HG03280 (cell line): ENCODE data around the gene IL15RA.
"Not testable (repeated sequence)": the region's sequence is repeated elsewhere in the genome, so short reads cannot be mapped to it uniquely, and the experiment has no call there.

Source experiments
- ATAC-seq: cut with Tn5 transposase; IDR thresholded peaks from one replicate; pipeline ENCODE4 v1.9.1; 2021; ENCODE audit warnings: mild to moderate bottlenecking, moderate library complexity; ENCODE audit not compliant: unreplicated experiment

The IL15RA gene

DNA sequence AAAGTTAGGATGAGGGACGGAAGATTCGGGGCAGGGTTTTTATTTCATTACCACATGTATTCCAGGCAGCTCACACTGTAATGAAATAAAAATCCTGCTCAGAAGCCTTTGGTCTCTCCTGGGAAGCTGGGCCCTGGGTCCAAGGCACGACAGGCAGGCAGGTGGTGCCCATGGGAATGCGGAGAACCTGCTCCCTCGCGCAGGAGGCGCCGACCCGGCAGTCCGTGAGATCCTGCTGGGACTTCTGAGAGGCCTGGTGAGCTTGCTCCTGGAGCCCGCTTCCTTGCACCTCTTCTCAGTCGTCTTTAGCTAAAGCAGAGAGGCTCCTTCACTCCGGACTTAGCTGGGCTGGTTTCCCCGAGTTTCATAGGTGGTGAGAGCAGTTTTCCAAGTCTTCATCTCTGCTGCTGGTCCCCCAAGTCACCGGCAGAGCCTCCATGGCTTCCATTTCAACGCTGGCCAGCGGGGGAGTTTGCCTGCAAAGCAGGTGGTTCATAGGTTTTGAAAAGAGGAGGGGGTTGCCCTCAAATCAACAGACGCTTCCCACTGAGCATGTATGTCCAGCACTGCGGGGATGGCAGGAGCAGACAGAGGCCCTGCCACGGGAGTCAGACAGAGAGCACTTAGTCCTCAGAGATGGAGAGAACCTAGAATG lies 24.5 kb downstream of the IL15RA start:
- no peak for ATAC-seq

DNA sequence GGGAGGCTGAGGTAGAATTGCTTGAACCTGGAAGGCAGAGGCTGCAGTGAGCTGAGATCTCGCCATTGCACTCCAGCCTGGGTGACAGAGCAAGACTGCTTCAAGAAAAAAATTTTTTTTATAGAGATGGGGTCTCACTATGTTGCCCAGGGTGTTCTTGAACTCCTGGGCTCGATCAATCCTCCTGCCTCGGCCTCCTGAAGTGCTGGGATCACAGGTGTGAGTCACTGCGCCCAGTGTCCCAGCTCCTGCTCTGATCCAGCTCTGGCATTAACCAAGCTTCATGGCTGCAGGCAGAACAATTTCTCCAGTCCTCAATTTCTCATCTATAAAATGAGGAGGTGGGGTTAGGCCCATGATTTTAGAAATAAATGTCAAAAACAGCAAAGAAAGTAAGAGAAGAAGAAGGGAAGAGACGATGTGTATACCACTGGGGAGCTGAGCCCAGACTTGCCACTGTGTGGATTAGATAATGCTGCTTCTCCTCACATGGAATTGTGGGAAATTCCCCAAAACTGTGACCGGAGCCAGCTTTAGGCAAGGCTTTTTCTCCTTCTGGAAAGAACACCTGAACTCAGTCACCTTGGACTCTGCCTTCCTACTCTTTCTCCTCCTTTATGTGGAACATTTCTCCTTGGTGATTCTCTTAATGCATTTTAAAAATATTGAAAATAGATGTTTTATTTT lies 25.5 kb downstream of the IL15RA start:
- no peak for ATAC-seq

DNA sequence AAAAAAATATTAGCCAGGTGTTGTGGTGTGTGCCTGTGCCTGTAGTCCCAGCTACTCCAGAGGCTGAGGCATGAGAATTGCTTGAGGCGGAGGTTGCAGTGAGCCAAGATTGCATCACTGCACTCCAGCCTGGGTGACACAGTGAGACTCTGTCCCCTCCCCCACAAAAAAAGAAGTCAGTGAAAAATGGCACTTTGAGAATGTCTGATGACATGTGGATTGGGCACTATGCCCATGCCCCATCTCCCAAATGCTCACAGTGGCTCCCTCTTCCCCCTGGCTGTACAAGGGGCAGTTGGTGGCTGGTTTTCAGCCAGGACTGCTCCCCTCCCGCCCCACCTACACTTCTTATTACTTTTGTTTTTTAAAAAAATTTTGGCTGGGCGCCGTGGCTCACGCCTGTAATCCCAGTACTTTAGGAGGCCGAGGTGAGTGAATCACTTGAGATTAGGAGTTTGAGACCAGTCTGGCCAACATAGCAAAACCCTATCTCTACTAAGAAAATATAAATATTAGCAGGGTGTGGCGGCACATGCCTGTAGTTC lies 26.1 kb downstream of the IL15RA start:
- ATAC-seq, result no peak

DNA sequence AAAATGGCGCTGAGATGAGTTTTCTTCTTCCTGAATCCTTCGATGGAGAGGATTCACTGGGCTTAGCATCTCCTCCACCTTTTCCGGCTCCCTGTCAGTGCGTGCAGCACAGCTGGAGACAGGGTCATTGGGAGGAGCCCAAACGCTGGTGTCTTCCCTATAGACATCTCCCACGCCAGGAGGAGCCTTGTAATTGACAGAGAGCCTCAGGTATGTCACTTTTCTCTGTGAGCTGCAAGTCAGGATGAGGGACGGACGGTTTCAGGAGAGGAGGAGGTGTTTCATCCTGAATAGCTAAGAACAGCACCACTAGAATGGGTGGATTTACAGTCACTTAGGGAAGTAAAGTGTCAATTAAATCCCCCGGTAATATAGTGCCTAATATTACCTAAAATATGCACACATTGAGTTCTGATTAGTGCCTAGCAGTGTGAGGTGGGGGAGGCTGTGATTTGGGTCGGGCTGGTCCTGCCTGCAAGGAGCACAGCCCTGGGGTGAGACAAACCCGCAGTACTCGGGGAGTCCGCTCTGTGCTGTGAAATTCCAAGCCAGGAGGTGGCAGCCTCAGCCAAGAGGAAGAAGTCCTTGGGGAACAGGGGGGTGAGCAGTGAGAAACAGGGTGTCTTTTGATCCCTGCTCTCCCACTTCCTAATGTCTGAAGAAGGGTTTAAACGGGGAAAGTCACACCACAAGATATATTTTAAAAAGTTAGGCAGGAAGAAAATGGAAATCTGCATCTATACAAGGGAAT lies 28.2 kb downstream of the IL15RA start:
- no peak for ATAC-seq

DNA sequence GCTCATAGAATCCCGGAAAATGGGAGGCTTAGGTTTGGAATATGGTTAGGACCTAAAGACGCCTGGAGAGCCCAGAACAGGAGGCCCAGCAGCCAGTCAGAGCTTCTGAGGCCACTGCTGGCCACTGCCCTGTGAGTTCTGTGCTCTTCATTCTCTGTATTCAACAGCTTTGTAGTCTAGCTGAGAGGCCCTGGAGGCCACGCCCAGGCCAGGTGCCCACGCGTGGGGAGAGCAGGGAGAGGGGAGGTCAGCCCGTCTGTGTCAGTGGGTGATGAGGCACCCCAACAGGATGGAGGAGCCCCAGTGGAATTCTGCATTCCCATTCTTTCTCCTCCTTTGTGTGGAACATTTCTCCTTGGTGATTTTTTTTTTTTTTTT lies 29.1 kb downstream of the IL15RA start:
- no peak for ATAC-seq

DNA sequence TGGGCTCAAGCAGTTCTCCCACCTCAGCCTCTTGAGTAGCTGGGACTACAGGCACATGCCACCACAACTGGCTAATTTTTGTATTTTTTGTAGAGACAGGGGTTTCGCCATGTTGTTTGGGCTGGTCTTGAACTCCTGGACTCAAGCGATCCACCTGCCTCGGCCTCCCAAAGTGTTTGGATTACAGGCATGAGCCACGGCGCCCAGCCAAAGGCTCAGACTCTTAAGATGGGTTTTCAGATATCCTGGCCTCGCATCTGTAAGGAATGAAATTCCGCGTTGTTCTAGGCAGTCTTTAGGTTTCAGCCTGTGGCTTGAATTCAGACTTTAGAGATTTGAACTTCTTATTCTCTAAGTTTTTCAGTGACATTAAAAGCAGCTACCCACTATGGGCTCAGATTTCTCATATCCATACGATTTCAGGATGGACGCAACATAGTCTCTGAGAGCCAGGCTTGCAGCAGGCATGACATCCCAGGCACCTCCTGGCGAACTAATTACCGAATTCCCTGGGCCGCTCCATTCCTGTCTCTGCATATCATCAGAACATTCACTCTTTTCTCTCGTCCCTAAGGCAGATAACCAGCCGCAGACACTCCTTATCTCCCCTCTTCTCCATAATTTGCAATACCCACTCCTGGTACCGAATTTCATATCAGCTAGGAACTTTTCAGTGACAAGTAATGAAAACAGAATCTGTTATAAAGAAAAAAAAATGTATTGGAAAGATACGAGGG lies 29.7 kb downstream of the IL15RA start:
- no peak for ATAC-seq

DNA sequence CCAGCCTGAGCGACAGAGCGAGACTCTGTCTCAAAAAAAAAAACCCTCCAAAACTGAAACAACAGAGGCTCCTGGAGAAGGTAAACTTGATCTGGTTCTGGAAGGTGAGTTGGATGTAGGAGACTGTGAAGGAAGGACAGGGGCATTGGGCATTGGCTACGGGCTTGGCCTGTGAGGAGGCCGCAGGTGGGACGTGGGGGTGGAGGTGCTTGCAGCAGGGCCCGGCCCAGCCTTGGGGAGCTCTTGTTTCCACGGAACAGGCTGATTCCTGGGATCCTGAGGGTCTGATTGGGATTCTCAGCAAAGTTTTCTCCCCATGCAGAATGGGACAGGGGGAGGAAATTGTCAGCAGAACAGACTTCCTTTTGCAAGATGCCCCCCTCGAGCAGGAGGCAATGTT lies 30.6 kb downstream of the IL15RA start:
- ATAC-seq, result no peak

DNA sequence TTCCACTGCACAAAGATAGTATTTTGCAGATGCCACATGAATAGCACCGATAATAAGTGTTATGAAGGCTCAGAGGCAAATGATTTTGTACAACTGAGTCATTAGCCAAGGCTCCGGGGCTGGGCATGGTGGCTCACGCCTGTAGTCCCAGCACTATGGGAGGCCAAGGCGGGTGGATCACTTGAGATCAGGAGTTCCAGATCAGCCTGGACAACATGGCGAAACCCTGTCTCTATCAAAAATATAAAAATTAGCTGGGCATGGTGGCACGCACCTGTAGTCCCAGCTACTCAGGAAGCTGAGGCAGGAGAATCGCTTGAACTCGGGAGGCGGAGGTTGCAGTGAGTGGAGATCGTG lies 30.9 kb downstream of the IL15RA start:
- not testable (repeated sequence) for ATAC-seq

DNA sequence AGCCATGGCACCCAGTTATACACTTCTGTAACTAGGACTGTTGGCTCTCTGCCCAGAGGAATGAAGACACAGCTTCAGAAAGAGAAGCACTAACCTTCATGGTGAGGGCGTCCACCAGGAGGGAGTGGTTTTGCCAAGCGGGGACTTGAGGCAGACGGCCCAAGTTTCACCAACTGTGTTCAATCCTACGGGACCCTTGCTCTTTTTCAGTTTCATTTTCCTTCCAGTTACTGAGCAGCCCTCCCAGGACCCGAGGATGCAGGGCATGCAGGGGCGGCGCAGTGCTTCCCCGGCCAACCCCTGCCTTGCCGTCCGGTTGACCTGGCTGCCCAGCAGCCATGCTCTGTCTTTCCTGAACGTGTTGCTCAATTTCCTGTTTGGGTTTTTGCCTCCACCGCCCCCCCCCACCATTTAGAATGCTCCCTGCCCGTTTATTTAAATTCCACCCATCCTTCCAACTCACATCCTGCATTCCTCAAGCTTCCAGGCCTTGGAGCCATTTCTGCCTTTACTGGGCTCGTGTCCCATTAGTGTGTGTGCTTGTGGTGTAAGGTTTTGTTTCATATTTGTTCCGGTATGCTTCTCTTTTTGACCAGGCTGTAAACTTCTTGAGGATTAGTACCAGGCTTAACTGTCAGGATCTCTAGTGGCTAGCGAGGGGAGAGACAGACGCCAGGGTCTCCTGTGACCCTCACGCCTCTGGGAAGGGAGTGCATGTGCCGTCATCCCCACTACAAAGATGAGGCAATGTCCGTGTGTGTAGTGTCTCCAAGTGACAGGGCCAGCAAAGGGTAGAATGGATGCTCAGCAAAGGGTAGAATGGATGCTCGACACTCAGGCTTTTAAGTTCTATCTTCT lies 31.6 kb downstream of the IL15RA start:
- no peak for ATAC-seq

DNA sequence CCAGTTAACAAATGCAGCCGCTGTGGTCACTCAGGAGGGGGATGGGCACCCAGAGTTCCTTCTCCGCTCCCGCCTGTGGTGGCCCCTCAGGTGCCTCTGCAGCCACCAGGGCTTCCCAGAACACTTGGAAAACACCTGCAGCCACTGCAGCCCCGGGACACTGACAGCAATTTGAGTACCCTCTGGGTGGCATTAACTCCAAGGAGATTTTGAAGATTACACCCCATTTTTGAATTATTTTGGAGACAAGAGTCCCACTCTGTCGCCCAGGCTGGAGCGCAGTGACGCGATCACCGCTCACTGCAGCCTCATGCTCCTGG lies 32.2 kb downstream of the IL15RA start:
- no peak for ATAC-seq

DNA sequence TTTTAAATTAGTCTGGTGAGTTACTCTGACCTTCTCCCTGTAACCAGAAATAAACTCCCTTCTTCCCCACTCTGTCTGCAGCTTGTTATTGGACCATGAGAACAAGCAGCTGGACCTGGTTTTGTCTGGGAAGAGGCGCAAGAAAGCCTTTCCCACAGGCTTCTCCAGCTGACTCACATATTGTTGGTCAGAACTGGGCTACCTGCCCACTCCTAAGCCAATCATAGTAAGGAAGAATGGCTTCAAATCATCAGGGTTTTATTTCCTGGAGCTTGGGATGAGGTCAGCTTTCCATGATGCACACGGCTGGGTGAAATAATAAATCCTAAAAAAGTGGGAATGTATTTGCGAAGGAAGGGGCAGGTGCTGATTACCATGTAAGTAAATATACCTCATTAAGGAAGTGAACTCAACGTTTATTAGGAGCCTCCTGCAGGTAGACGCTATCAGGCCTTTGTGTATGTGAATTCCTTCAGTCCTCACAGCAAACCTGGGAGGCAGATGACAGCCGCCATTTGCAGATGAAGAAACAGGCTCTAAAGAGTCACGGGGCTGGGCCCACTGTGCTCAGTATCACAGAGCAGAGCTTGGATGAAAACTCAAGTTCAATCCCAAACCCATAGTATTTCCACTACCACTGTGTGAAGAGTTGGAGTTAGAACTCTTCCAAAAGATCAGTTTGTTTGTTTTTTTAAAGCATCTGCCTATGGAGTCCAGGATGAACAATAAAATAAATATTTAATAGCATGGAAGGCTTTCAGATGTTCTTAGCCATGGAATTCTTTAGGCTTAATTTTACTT lies 32.8 kb downstream of the IL15RA start:
- no peak for ATAC-seq

DNA sequence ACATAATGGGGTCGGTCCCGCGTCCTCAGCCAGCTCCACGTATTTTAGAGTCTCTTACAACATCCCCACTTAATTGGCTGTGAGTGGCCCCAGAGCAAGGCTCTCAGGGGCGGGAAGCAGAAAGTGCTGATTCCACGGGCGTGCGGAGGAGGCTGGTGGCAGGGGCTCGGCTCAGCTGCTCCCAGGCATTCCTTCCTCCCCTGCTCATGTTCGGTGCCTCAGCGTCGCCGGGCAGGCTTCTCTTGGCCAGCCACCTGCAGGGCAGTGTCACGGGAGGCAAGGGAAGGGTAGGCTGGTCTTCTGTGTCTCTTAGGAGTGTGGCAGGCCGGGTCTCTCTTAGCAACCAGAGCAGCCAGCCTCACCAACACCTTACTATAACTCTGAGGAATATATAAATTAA lies 33.8 kb downstream of the IL15RA start:
- no peak for ATAC-seq

DNA sequence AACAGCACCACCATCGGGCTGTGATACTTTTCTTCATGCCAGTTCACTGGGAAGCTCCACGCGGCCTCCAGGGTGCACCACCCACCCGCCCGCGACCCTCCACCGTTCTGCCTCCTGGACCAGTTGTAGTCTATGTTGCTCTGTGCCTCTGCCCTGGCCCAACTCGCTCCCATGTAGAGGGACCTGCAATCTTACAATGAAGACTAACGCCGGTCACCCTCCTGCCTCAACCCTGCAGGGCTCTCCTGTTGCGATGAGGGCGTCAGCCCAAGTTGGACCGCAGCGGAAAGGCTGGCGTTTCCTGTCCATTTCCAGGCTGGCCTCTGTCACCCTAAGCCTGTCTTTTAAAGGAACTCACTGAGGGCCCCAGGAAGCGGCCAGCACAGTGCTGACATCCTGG lies 34.9 kb downstream of the IL15RA start:
- no peak for ATAC-seq

DNA sequence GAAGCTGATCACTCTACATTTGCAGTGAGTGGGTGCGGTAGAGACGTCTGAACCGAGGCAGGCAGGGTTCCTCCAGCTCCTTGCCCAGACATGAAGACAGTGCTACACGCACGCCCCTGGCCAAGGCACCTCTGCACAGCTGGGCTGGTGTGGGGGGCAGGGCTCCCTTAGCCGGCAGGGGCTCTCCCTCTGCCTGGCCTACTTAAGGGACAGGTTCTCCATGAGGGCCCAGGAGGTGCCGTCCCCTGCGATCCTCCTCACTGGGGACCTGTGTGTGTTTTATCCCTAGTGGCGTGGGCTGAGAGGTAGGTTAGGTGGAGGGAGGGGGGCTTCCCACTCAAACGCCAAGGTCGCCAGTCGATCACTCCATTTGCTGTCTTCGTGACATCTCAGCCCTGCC lies 35.3 kb downstream of the IL15RA start:
- no peak for ATAC-seq

DNA sequence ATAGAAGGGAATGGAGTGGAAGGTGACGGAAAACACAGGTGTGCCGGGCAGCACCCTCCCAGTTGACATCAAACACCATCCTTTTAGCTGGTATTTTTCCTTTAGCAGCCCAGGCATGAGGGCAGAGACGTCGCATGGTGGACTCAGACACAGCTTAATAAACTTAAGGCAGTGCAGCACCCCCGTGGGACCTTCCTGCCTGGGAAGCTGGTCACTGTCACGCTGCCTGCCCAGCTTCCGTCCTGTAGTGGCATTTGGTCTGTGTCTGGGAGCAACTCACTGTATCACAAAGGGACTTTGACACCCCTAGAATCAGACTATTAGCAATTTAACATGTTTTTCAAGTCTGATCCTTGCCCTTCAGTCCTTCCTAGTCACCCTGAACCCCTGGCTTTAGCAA lies 35.8 kb downstream of the IL15RA start:
- no peak for ATAC-seq

DNA sequence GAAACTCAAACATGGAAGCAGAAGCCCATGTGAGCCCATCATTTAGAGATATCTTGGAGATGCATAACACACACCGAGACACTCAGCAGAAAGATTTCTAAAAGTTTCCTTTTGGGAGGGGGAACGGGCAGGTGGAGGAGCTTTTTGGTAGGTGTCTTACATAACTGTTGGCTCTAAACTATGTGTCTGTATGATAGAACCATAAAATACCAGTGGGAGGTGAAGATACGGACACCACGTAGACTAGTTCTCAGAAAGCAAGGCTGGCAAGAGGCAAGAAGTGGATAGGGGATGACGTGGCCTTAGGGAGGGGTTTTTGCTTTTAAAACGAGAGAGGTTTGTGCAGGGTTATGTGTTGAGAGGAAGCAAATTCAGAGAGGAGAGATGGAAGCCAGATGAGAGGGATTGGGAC lies 36.5 kb downstream of the IL15RA start:
- no peak for ATAC-seq

DNA sequence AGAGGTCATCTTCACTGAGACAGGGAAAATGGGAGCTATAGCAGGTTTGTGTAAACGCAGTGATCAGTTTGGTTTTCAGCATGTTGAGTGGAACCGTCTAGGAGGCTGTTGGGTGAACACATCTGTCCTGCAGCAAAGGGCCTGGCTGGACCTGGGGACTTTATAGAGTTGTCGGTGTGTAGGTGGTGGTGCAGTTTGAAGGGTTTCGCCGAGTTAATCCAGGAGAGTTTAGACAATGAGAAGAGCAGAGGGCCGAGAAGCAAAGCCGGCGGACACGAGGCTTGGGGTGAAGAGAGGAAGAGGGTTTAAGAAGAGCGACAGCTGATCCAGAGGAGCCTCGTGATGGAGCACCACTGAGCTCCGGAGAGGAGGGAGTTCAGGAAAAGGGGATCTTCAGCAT lies 39.1 kb downstream of the IL15RA start:
- no peak for ATAC-seq

DNA sequence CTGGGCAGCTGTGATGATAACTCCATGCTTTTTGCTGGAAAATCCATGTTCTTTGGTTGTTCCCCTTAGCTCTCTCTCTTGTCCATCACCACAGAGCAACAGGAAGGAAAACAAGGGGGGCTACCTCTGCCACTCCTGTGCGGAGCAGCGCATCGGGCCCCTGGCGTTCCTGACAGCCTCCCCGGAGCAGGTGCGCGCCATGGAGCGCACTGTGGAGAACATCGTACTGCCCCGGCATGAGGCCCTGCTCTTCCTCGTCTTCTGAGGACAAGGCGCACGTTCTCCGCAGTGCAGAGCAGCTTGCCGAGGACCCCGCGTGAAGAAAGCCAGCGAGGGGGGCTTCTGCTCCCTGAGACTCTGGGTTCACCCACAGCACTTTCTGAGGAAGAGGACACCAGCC lies 40.3 kb downstream of the IL15RA start:
- no peak for ATAC-seq

DNA sequence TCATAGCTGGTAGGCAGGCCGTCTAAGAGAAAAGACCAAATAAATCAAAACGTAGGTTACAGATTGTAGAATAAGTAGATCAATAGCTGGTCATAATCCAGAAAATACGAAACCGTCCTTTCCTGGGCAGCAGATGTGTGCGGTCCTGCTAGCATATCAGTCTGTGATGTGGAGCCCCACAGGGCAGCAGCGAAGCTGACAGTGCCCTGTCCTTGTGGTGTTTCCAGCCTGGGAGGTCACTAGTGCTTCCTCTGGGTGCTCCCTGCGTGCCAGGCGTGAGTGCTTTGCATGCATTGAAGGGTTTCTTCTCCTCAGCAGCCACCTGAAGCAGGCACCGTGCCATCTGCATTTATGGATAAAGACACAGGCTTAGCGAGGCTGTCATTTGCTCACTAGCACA lies 41.7 kb downstream of the IL15RA start:
- no peak for ATAC-seq
